Spinal cord (tissue), 10 donors: ENCODE data around the gene TRPT1. TPM values are rescaled to one million over a fixed set of nuclear protein-coding genes. Genes with fewer than 3 reads are reported as not detected.

Experiments
- DNase-seq, 6 donors: peaks; one replicate each; pipeline versions ENCODE4 v3.0.0 to v3.0.0-alpha.2; 2013 to 2015; ENCODE audit warnings: low spot score in 6 of 6, low read depth in 4 of 6
- H3K27ac ChIP-seq: one replicate; pipeline ENCODE4 v1.5.1; 2013; ENCODE audit warnings: low read depth, low read length, control low read depth
- H3K27me3 ChIP-seq: one replicate; pipeline ENCODE4 v1.6.1; 2013; ENCODE audit warnings: low read length; ENCODE audit not compliant: control insufficient read depth, insufficient read depth
- H3K36me3 ChIP-seq: one replicate; pipeline ENCODE4 v1.6.1; 2013; ENCODE audit warnings: low read length; ENCODE audit not compliant: control insufficient read depth, insufficient read depth
- H3K4me1 ChIP-seq: one replicate; pipeline ENCODE4 v1.6.1; 2013; ENCODE audit warnings: low read length; ENCODE audit not compliant: control insufficient read depth, insufficient read depth
- H3K4me3 ChIP-seq: one replicate; pipeline ENCODE4 v1.5.1; 2013; ENCODE audit warnings: low read depth, low read length, control low read depth
- H3K9me3 ChIP-seq: one replicate; pipeline ENCODE4 v1.6.1; 2013; ENCODE audit warnings: low read length; ENCODE audit not compliant: control insufficient read depth, insufficient read depth
- WGBS: methylation state at CpG from one replicate; pipeline ENCODE4 v1.1.5; 2013; ENCODE audit warnings: missing lambda C conversion rate; ENCODE audit not compliant: insufficient coverage; 5-methylcytosine and 5-hydroxymethylcytosine counted together
- polyA plus RNA-seq, 2 donors: library from polyadenylated mRNA; unstranded; fragments of 120-200 nt; gene quantifications; one replicate each; pipeline ENCODE4 v1.2.1, GENCODE V29; 2013; ENCODE audit not compliant: insufficient read length in 2 of 2
- total RNA-seq, 2 donors: library from RNA; depleted of rRNA in 1 of 2; stranded (reverse); fragments of 120-200 nt in 1 of 2; fragments of >200 nt in 1 of 2; gene quantifications; one replicate each; pipeline versions ENCODE4 v1.2.3 to v1.2.4, GENCODE V29; 2013 to 2014
- donor health status: healthy.

TRPT1 gene
- total and polyA plus RNA-seq, 4 donors = 10.0 to 45.6 (median 41.7) TPM

GRCh38 chr11:64216879-64217278 lies 9.1 kb downstream of the TRPT1 start:
- H3K36me3 ChIP-seq = peaks cover 24% of the 10 kb centered on the region
- H3K27ac ChIP-seq = no peak overlapping the region
- no peaks in the 10 kb centered on the region for H3K9me3 ChIP-seq
- 64% methylated on average over 5 of the region's 6 CpGs for WGBS
- H3K4me3 ChIP-seq = no peak overlapping the region
- no peaks in the 10 kb centered on the region for H3K27me3 ChIP-seq
- H3K4me1 ChIP-seq = peaks cover 10% of the 10 kb centered on the region
- no peak for DNase-seq

- Histone ChIP-seq H3K4me3 (no peak overlapping the region), H3K4me1 (peaks cover 18% of the 10 kb centered on the region), H3K27ac (no peak overlapping the region), H3K36me3 (peaks cover 46% of the 10 kb centered on the region), H3K9me3 (no peaks in the 10 kb centered on the region), H3K27me3 (no peaks in the 10 kb centered on the region)
- WGBS = 86% methylated on average over 26 of the region's 30 CpGs
- DNase-seq = no peak
Measured at GRCh38 chr11:64211181-64211872, 14.7 kb downstream of the TRPT1 start.

- Histone ChIP-seq H3K4me1 (peaks cover 18% of the 10 kb centered on the region), H3K9me3 (no peaks in the 10 kb centered on the region), H3K27me3 (no peaks in the 10 kb centered on the region), H3K36me3 (peaks cover 54% of the 10 kb centered on the region), H3K27ac (no peak overlapping the region), H3K4me3 (no peak overlapping the region)
- DNase-seq = no peak
- 92% methylated on average over 24 of the region's 24 CpGs for WGBS
Measured at GRCh38 chr11:64210301-64211020, 15.5 kb downstream of the TRPT1 start.

GRCh38 chr11:64209563-64209843 lies 16.5 kb downstream of the TRPT1 start:
- DNase-seq = no peak
- Histone ChIP-seq H3K36me3 (peaks cover 64% of the 10 kb centered on the region), H3K4me3 (no peak overlapping the region), H3K4me1 (peaks cover 18% of the 10 kb centered on the region), H3K9me3 (no peaks in the 10 kb centered on the region), H3K27me3 (no peaks in the 10 kb centered on the region), H3K27ac (no peak overlapping the region)
- WGBS = 80% methylated on average over 8 of the region's 8 CpGs

GRCh38 chr11:64208796-64209562 lies 17.0 kb downstream of the TRPT1 start:
- WGBS = 75% methylated on average over 18 of the region's 18 CpGs
- Histone ChIP-seq H3K4me1 (peaks cover 23% of the 10 kb centered on the region), H3K9me3 (no peaks in the 10 kb centered on the region), H3K27me3 (no peaks in the 10 kb centered on the region), H3K4me3 (no peak overlapping the region), H3K27ac (no peak overlapping the region), H3K36me3 (peaks cover 69% of the 10 kb centered on the region)
- no peak for DNase-seq

GRCh38 chr11:64208086-64208795 lies 17.7 kb downstream of the TRPT1 start:
- H3K4me1 ChIP-seq = peaks cover 23% of the 10 kb centered on the region
- peak overlapping the region; percentile 75 for H3K27ac ChIP-seq
- no peak for DNase-seq
- no peaks in the 10 kb centered on the region for H3K9me3 ChIP-seq
- H3K36me3 ChIP-seq = peaks cover 76% of the 10 kb centered on the region
- no peaks in the 10 kb centered on the region for H3K27me3 ChIP-seq
- no peak overlapping the region for H3K4me3 ChIP-seq
- WGBS = 81% methylated on average over 23 of the region's 23 CpGs

- H3K27ac ChIP-seq = peak overlapping the region; percentile 75
- WGBS = 71% methylated on average over 27 of the region's 30 CpGs
- no peaks in the 10 kb centered on the region for H3K27me3 ChIP-seq
- H3K4me3 ChIP-seq = no peak overlapping the region
- H3K9me3 ChIP-seq = no peaks in the 10 kb centered on the region
- H3K4me1 ChIP-seq = peaks cover 23% of the 10 kb centered on the region
- no peak for DNase-seq
- peaks cover 84% of the 10 kb centered on the region for H3K36me3 ChIP-seq
Measured at GRCh38 chr11:64207256-64208085, 18.5 kb downstream of the TRPT1 start.

GRCh38 chr11:64206457-64207255 lies 19.3 kb downstream of the TRPT1 start, which contains the start of gene FERMT3:
Gene FERMT3, plus strand, starts transcription at chr11:64206721. Its CDS starts 644 bp downstream, at chr11:64207365.
- Histone ChIP-seq H3K4me1 (peaks cover 23% of the 10 kb centered on the region), H3K4me3 (no peak within 1 kb of the TSS), H3K27ac (peak within 1 kb of the TSS; percentile 75), H3K36me3 (peaks cover 91% of the 10 kb centered on the region), H3K27me3 (no peaks in the 10 kb centered on the region), H3K9me3 (no peaks in the 10 kb centered on the region)
- WGBS = 86% methylated on average over 23 of the region's 27 CpGs
- no peak for DNase-seq
